HFF-Myc (cell line): ENCODE measurements around the gene SLC25A53.

Source experiments
- DNase-seq: peaks from one replicate; pipeline ENCODE4 v3.0.0-alpha.2; 2011; ENCODE audit warnings: low read depth; ENCODE audit errors: extremely low read depth
- H3K4me3 ChIP-seq: replicated peaks from 2 replicates; pipeline ENCODE4 v1.5.1; 2011; ENCODE audit warnings: low read depth, mild to moderate bottlenecking, control low read depth, low read length
- CTCF ChIP-seq: IDR thresholded peaks from 2 replicates; pipeline ENCODE4 v1.5.1; 2012; ENCODE audit warnings: mild to moderate bottlenecking, low read depth, low read length, control low read depth; ENCODE audit errors: missing control alignments

The SLC25A53 gene

GRCh38 chrX:104134583-104135261 is 22.1 kb downstream of the SLC25A53 start:
- no peak for DNase-seq
- H3K4me3 ChIP-seq: no peak overlapping the region
- no peak for TF ChIP-seq CTCF

GRCh38 chrX:104130808-104131207 is 26.0 kb downstream of the SLC25A53 start:
- DNase-seq: no peak
- TF ChIP-seq CTCF: no peak
- H3K4me3 ChIP-seq: no peak overlapping the region

GRCh38 chrX:104126856-104127255 is 30.0 kb downstream of the SLC25A53 start:
- H3K4me3 ChIP-seq: no peak overlapping the region
- DNase-seq: no peak
- no peak for TF ChIP-seq CTCF

- no peak for DNase-seq
- H3K4me3 ChIP-seq: no peak overlapping the region
- no peak for TF ChIP-seq CTCF
These were observed 34.0 kb downstream of the SLC25A53 start for GRCh38 chrX:104122829-104123228.

GRCh38 chrX:104118765-104119164 is 38.0 kb downstream of the SLC25A53 start:
- DNase-seq: no peak
- H3K4me3 ChIP-seq: no peak overlapping the region
- TF ChIP-seq CTCF: no peak

GRCh38 chrX:104117759-104118158 is 39.0 kb downstream of the SLC25A53 start:
- no peak for DNase-seq
- TF ChIP-seq CTCF: no peak
- no peak overlapping the region for H3K4me3 ChIP-seq
